ENCODE measurements around the gene FOXO1.
A peak's percentile ranks its signal among the peaks of the same experiment; 100 is the strongest.

FOXO1 gene

GRCh38 chr13:40688781-40689180 is 22.3 kb upstream of the FOXO1 start:
- POLR2A ChIA-PET: no interaction called here
- TF ChIP-seq CTCF (IDR thresholded peaks at IDR 0.05; ENCODE audit: insufficient read depth, low read length, missing control alignments): no peak
- DNase-seq (ENCODE audit: low read depth, low spot score): no peak
- H3K4me3 ChIP-seq (ENCODE audit: low read depth, low read length): no peak overlapping the region
- CTCF ChIA-PET: interaction anchor here (1.0 kb wide), 1 partner anchor 620 kb away, joined by 3 read pairs; no protein-coding TSS in a partner anchor

GRCh38 chr13:40682449-40683240 is 16.2 kb upstream of the FOXO1 start:
- no peak overlapping the region for H3K4me3 ChIP-seq (ENCODE audit: low read depth, low read length)
- CTCF ChIA-PET: interaction anchor here (0.9 to 8.3 kb wide), 21 partner anchors 9 to 1066 kb away, joined by 3 to 96 read pairs (median 6); no protein-coding TSS in a partner anchor
- peak; percentile 1 for TF ChIP-seq CTCF (IDR thresholded peaks at IDR 0.05; ENCODE audit: insufficient read depth, low read length, missing control alignments)
- no peak for DNase-seq (ENCODE audit: low read depth, low spot score)
- POLR2A ChIA-PET: no interaction called here

GRCh38 chr13:40681341-40682146 is 15.1 kb upstream of the FOXO1 start:
- POLR2A ChIA-PET: no interaction called here
- TF ChIP-seq CTCF (IDR thresholded peaks at IDR 0.05; ENCODE audit: insufficient read depth, low read length, missing control alignments): no peak
- no peak for DNase-seq (ENCODE audit: low read depth, low spot score)
- CTCF ChIA-PET: interaction anchor here (1.1 to 8.3 kb wide), 13 partner anchors 9 to 1065 kb away, joined by 3 to 96 read pairs (median 8); no protein-coding TSS in a partner anchor
- H3K4me3 ChIP-seq (ENCODE audit: low read depth, low read length): no peak overlapping the region

- DNase-seq (ENCODE audit: low read depth, low spot score): no peak
- ChIA-PET CTCF (interaction anchor here (1.1 to 8.3 kb wide), 5 partner anchors 10 to 998 kb away, joined by 3 to 96 read pairs (median 43); no protein-coding TSS in a partner anchor), POLR2A (no interaction called here)
- no peak overlapping the region for H3K4me3 ChIP-seq (ENCODE audit: low read depth, low read length)
- no peak for TF ChIP-seq CTCF (IDR thresholded peaks at IDR 0.05; ENCODE audit: insufficient read depth, low read length, missing control alignments)
These were observed 14.3 kb upstream of the FOXO1 start for GRCh38 chr13:40680659-40681323.

GRCh38 chr13:40679480-40679985 is 13.1 kb upstream of the FOXO1 start:
- ChIA-PET POLR2A (no interaction called here), CTCF (interaction anchor here (1.2 to 8.3 kb wide), 4 partner anchors 9 to 993 kb away, joined by 4 to 96 read pairs (median 24); no protein-coding TSS in a partner anchor)
- DNase-seq (ENCODE audit: low read depth, low spot score): no peak
- no peak for TF ChIP-seq CTCF (IDR thresholded peaks at IDR 0.05; ENCODE audit: insufficient read depth, low read length, missing control alignments)
- no peak overlapping the region for H3K4me3 ChIP-seq (ENCODE audit: low read depth, low read length)
